Jurkat, Clone E6-1 (cell line): ENCODE measurements around the gene OR2M2. TPM values are rescaled to one million over a fixed set of nuclear protein-coding genes. Genes with fewer than 3 reads are reported as not detected.

Source experiments
- DNase-seq: peaks from one replicate; pipeline ENCODE4 v3.0.0-alpha.2; 2011; ENCODE audit warnings: low read depth, low spot score
- H3K4me3 ChIP-seq: 2 replicates; pipeline ENCODE4 v1.5.1; 2011; ENCODE audit warnings: mild to moderate bottlenecking, low read length, control low read depth, moderate library complexity
- polyA plus RNA-seq: library from polyadenylated mRNA; unstranded; fragments of >200 nt; gene quantifications from one replicate; pipeline ENCODE4 v1.2.1, GENCODE V29; 2012; ENCODE audit warnings: missing spikeins; ENCODE audit not compliant: insufficient read length, insufficient read depth

Gene OR2M2, protein sequence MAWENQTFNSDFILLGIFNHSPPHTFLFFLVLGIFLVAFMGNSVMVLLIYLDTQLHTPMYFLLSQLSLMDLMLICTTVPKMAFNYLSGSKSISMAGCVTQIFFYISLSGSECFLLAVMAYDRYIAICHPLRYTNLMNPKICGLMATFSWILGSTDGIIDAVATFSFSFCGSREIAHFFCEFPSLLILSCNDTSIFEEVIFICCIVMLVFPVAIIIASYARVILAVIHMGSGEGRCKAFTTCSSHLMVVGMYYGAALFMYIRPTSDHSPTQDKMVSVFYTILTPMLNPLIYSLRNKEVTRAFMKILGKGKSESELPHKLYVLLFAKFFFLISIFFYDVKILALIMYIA
- polyA plus RNA-seq: not detected

- DNase-seq: no peak
- H3K4me3 ChIP-seq: no peak within 1 kb of the TSS
Observed at GRCh38 chr1:248174521-248174920, at the start of gene OR2M2. Gene OR2M2, plus strand, starts transcription at chr1:248174821. Its CDS starts 5,165 bp downstream, at chr1:248179986.

- no peak for DNase-seq
Observed at GRCh38 chr1:248127653-248128052, 47.0 kb upstream of the OR2M2 start.

GRCh38 chr1:248136811-248137210 lies 37.8 kb upstream of the OR2M2 start:
- H3K4me3 ChIP-seq: no peak overlapping the region
- no peak for DNase-seq

More at GRCh38 chr1:248127653-248128052, 47.0 kb upstream of the OR2M2 start:
- H3K4me3 ChIP-seq: no peak overlapping the region

DNA sequence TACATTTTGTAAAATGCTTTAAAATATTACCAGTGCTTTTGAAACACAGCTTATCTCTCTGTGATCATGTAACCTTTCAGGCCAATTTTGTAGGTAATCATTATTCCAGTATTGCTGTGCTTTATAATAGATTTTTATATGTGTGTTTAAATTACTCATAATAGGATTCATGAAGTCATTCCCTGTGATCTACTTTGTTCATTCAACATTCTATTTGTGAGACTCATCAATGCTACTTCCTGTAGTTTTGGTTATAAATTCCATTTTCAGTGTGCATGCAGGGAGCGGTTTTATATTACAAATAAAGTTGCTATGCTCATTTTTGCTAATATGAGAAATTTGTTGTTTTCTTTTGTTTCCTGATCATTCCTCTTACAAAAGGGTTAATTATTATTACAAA lies 33.8 kb upstream of the OR2M2 start:
- DNase-seq: no peak
- H3K4me3 ChIP-seq: no peak overlapping the region

GRCh38 chr1:248143311-248143710 lies 31.3 kb upstream of the OR2M2 start:
- no peak for DNase-seq
- H3K4me3 ChIP-seq: no peak overlapping the region

GRCh38 chr1:248144513-248145198 lies 30.0 kb upstream of the OR2M2 start, which contains the start of gene OR2M5:
Gene OR2M5, plus strand, starts transcription at chr1:248145148. Its CDS starts 0 bp downstream, at chr1:248145148.
- no peak for DNase-seq
- H3K4me3 ChIP-seq: no peak within 1 kb of the TSS

DNA sequence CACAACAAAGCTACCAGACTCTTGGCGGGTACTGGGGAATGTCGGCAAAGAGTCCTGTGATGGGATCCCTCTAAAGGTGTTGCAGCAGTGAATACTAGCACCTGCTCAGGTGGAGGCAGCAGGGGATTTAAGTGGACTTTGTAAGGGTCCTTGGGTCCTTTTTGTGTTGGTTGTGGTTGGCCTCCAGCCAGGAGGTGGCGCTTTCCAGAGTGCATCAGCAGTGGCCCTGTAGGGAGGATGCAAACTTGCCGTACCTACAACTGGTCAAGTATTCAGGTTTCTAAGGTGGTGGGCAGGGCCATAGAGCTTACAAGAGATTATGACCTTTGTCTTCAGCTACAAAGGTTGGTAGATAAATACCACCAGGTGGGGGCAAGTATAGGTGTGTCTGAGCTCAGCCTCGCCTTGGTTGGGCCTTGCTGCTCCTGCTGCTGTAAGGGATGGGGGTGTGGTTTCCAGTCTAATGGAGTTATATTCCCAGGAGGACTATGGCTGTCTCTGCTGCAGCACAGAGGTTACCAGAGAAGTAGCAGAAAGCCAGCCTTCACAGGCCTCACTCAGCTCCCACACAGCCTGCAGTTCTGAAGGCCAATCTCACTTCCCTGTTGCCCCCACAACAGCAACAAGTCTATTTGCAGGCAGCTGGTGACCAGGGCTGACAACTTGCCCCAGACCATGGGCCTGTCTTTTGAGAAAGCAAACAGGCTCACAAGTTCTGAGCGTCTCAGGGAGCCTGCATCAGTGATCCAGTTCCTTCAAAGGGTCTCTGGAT lies 22.4 kb upstream of the OR2M2 start:
- H3K4me3 ChIP-seq: no peak overlapping the region
- DNase-seq: no peak

DNA sequence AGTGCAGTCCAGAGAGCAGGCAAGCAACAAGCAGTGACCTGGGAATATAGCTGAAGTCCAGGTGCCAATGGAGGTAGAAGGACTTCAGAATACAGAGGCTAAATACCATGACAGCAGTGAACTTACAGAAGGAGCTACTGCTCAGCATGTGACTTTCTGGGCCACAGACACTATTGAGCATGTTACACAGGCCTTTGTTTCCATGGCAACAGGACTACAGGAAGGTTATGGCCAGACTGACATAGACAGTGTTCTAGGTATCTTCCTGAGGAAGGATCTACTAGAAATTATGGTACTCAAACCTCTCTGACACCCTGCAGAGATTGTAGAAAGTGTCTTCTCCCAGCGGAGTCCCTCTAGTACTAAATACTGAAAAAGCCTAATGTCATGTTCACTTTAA lies 18.7 kb upstream of the OR2M2 start:
- peak; percentile 7 for DNase-seq
- H3K4me3 ChIP-seq: no peak overlapping the region

- DNase-seq: no peak
- H3K4me3 ChIP-seq: no peak overlapping the region
Observed at GRCh38 chr1:248158758-248159157, 15.9 kb upstream of the OR2M2 start.

GRCh38 chr1:248164031-248164430 lies 10.6 kb upstream of the OR2M2 start:
- no peak for DNase-seq

GRCh38 chr1:248165186-248165585 lies 9.4 kb upstream of the OR2M2 start:
- no peak for DNase-seq
- H3K4me3 ChIP-seq: no peak overlapping the region

More at GRCh38 chr1:248164031-248164430, 10.6 kb upstream of the OR2M2 start:
- H3K4me3 ChIP-seq: no peak overlapping the region

GRCh38 chr1:248183996-248184395 lies 9.4 kb downstream of the OR2M2 start:
- DNase-seq: no peak
- no peak overlapping the region for H3K4me3 ChIP-seq

- DNase-seq: no peak
- H3K4me3 ChIP-seq: no peak overlapping the region
Observed at GRCh38 chr1:248187363-248187762, 12.7 kb downstream of the OR2M2 start.

- DNase-seq: no peak
Observed at GRCh38 chr1:248189026-248189425, 14.4 kb downstream of the OR2M2 start.

DNA sequence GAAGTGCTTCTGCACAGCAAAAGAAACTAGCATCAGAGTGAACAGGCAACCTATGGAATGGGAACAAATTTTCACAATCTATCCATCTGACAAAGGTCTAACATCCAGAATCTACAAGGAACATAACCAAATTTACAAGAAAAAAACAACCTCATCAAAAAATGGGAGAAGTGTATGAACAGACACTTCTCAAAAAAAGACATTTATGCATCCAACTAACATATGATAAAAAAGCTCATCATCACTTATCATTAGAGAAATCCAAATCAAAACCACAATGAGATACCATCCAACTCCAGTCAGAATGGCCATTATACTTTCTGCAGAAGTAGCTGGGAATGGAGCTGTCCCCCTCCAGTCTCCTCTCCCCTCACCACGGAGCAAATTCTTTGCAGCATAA lies 19.5 kb downstream of the OR2M2 start:
- DNase-seq: no peak
- H3K4me3 ChIP-seq: no peak overlapping the region

More at GRCh38 chr1:248189026-248189425, 14.4 kb downstream of the OR2M2 start:
- H3K4me3 ChIP-seq: no peak overlapping the region

DNA sequence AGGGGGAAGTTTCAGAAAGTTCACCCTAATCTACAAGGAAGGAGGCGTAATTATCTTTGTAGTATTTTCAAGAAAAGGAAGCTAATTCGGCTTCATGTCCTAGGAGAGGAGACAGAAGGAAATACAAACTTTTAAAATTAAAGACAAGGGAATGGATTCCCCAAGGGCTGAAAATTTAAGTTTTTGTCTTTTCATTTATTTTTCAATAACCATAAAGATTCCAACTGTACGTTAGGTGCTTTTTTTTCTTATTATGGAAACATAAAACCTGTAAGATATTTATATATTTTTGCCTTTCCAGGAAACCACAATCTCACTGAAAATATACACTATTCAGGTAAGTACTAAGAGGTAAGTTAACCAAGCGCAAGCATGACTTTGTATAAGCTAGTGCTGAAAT lies 22.3 kb downstream of the OR2M2 start, which contains the start of gene OR2M3:
Gene OR2M3 (plus strand): TSS at position 301 of the 400 bp plus-strand sequence. CDS start 5,803 bp downstream, outside the sequence.
- DNase-seq: no peak
- no peak within 1 kb of the TSS for H3K4me3 ChIP-seq

DNA sequence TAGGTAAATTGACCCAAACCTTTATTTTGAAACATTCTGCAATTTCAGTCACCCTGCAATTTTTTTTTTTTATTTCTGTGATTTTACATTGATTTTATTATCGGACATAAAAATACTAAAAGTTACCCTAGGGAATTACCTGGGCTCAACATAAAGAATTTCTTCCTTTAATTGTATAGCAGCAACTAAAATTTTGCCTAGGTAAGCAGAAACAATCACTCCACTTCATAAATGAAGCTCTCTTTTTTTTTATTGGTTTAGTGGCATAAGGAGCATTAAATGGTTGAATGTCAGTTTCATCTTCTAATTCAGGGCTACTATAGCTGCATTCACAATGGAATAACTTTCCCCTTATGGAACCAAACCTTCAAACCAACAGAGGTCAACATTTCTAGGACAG lies 41.3 kb downstream of the OR2M2 start:
- no peak for DNase-seq

DNA sequence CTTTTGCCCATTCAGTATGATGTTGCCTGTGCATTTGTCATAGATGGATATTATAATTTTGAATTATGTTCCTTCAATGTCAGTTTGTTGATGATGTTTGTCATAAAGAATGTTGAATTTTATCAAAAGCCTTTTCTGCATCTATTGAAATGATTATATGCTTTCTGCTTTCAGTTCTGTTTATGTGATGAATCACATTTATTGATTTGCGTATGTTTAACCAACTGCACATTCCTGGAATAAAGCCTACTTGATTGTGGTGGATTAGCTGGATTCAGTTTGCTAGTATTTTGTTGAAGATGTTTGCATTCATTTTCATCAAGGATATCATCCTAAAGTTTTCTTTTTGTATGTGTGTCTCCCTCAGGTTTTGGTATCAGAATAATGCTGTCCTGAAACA lies 50.9 kb downstream of the OR2M2 start:
- no peak for DNase-seq
- no peak overlapping the region for H3K4me3 ChIP-seq

More for the DNA sequence above, 41.3 kb downstream of the OR2M2 start:
- no peak overlapping the region for H3K4me3 ChIP-seq

DNA sequence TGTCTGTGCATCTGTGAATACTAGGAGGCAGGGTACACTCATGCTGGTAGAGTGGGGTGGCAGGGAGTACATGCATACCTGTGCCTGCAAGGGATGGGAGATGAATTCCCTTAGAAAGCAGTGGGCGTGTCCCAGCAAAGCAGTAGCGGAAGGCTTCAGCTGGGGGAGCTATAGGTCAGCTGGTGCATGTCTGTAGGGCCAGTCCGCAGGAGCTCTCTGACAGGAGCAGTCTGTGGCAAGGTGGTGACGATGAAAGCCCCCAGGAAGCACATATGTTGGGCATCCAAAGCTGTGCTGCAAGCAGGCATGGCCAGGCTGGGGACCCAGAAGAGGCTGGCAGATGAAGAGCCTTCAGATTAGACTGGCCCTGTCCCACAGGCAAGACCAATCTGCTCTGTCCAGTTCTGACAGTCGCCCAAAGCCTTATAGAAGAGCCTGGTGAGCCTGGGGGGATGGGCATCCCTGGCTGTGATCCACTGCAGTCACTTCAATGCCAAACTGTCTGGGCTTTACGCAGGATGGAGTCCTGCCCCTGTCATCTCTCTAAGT lies 54.8 kb downstream of the OR2M2 start:
- DNase-seq: no peak
- H3K4me3 ChIP-seq: no peak overlapping the region
